ENCODE measurements around the gene CBL.
"Not testable (repeated sequence)": the region's sequence is repeated elsewhere in the genome, so short reads cannot be mapped to it uniquely, and the experiment has no call there.

CBL gene

DNA sequence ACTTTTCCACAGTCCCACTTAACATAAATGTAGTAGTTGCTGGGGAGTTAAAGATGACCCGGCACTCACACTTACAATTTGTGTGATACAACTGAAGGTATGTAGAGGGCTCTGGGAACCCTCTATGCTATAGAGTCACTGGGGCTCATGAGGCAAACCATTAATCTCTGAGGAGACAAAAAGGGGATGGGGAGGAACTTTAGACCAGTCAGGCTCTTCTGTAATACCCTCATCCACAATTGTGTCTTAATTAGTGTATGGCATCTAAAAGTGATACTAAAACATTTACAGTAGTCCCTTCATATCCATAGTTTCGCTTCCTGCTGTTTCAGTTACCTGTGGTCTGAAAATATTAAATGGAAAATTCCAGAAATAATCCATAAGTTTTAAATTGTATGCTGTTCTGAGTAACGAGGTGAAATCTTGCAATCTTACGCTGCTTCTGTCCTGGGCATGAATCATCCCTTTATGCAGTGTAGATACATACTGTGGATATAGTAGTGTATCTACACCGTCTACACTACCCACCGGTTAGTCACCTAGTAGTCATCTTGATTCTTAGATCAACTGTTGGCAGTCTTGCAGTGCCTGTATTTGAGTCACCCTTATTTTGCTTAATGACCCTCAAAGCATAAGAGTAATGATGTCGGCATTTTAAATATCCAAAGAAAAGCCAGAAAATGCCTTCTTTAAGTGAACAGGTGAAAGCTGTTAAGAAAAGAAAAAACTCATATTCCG, 12.2 kb downstream of the CBL start:
- no peak for DNase-seq (ENCODE audit: low spot score)

DNA sequence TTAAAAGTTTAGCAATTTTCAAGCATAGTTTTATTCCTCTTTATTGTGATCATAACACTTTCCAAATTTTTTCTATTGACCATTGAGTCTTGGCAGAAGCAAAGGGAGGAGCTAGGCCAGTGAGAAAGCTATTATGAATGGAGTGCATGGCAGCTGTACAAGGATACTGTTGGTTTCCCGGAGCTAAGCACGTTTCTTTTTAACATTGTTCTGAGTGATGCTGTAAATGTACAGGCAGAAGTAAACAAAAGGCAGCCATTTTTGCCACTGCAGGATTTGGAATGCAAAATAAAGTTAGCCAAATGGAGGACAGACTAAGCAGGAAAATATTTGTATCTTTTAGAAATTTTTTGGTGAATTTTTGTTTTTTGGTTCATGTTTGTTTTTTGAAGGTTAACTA, 16.2 kb downstream of the CBL start:
- DNase-seq (ENCODE audit: low spot score), result no peak

DNA sequence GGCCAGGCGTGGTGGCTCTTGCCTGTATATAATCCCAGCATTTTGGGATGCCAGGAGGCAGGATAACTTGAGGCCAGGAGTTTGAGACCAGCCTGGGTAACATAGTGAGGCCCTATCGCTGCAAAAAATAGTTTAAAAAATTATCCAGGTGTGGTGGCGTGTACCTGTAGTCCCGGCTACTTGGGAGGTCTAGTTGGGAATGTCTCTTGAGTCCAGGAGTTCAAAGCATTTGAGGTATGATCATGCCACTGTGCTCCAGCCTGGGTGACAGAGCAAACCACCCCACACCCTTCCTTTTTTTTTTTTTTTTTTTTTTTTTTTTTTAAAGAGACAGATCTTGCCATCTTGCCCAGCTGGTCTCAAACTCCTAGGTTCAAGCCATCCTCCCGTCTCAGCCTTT, 16.8 kb downstream of the CBL start:
- DNase-seq (ENCODE audit: low spot score), result no peak

DNA sequence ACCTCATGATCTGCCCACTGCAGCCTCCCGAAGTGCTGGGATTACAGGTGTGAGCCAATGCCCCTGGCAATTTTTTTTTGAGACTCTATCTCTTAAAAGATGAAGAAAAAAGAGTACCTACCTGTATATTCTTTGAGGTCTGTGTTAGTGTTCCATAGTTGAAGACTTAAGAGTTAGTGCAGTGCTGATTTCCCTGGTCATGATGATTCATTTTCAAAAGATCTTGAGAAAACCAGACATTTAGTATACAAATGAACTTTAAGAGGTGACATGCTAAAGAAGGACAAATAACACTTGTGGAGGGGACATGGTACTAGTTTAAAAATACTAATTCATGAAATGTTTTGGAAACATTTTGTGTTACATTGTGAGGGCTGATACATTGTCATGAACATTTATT, 17.7 kb downstream of the CBL start:
- DNase-seq (ENCODE audit: low spot score), result no peak

DNA sequence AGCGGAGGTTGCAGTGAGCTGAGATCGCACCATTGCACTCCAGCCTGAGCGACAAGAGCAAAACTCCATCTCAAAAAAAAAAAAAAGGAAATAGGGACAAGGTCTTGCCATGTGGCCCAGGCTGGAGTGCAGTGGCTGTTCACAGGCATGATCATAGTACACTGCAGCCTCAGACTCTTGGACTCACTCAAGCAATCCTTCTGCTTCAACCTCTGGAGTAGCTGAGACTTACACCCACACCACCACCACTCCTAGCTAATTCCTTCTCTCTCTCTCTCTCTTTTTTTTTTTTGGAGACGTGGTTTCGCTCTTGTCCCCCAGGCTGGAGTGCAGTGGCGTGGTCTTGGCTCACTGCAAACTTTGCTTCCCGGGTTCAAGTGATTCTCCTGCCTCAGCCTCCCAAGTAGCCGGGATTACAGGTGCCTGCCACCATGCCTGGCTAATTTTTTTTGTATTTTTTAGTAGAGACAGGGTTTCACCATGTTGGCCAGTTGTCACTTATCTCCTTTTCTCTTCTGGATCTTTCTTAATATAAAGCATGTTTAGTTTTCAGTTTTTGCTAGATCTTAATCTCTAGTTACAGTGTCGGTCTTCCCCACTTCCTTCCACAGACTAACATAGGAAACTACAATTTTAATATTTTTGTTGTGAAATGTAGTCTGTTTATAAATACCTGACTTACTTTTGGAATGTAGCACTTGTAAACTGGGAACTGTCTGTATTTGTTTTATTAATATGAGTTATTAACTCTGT, 22.6 kb downstream of the CBL start:
- DNase-seq (ENCODE audit: low spot score), result not testable (repeated sequence)

DNA sequence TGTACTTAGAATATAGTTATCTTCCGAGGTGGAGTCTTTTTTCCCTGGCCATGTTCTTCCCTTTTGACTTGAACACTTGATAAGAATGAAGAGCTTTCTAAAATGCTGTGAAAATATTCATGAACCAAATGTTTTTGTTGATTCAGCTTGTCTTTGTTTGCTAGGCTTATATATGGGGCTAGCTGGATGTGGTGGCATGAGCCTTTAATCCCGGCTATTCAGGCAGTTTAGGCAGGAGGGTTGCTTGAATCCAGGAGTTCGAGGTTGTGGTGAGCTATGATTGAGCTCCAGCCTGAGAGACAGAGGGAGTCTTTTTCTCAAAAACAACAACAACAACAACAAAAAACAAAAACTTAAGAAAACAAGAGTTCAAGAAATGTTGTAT, 23.1 kb downstream of the CBL start:
- no peak for DNase-seq (ENCODE audit: low spot score)

DNA sequence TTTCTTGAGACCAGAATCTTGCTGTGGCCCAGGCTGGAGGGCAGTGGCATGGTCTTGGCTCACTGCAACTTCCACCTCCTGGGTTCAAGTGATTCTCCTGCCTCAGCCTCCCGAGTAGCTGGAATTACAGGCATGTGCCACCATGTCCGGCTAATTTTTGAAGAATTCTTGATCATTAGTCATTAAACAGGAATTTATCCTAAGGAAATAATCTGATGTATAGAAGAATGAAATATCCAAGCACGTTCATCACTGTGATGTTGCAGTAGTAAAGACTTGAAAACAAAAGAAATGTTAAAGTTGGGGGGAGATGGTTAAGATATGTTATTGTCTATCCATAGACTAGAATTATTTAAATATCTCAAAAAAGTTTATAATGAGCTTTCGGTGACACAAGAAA, 23.6 kb downstream of the CBL start:
- no peak for DNase-seq (ENCODE audit: low spot score)

DNA sequence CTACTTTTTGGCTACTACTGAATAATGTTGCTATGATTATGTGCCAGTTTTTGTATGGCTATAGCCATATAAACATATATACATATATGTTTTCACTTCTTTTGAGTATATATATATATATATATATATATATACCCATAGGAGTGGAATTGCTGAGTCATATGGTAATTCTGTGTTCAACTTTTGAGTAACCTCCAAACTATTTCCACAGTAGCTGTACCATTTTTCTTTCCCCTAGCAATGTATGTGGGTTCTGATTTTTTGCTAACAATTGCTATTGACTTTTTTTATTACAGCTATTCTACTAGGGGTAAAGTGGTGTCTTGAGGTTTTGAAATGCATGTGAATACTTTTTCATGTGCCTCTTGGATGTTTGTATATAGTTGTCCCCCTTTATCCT, 30.4 kb downstream of the CBL start:
- DNase-seq (ENCODE audit: low spot score), result no peak

DNA sequence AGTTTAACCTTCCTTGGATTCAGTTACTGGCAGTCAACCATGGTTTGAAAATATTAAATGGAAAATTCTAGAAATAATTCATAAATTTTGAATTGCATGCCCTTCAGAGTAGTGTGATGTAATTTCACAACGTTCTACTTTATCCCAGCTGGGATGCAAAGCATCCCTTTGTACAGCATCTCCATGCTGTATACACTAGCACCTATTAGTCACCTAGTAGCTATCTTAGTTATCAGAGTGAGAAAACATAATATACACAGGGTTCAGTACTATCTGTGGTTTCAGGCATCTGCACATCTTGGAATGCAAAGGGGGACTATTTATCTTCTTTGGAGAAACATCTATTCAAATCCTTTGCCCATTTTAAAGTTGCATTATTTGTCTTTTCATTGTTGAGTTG, 30.8 kb downstream of the CBL start:
- DNase-seq (ENCODE audit: low spot score), result no peak

DNA sequence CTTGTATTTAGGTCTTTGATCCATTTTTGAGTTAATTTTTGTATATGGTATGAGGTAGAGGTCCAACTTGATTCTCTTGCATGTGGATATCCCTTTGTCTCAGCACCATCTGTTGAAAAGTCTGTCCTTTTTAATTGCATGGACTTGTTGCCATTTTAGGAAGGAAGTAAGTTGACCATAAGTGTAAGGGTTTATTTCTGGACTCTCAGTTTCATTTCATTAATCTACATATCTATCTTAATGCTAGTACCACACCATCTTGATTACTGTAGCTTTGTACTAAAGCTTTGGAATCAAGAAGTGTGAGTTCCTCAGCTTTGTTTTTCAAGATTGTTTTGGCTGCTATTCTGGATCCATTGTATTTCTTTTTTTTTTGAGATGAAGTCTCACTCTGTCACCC, 31.4 kb downstream of the CBL start:
- no peak for DNase-seq (ENCODE audit: low spot score)

DNA sequence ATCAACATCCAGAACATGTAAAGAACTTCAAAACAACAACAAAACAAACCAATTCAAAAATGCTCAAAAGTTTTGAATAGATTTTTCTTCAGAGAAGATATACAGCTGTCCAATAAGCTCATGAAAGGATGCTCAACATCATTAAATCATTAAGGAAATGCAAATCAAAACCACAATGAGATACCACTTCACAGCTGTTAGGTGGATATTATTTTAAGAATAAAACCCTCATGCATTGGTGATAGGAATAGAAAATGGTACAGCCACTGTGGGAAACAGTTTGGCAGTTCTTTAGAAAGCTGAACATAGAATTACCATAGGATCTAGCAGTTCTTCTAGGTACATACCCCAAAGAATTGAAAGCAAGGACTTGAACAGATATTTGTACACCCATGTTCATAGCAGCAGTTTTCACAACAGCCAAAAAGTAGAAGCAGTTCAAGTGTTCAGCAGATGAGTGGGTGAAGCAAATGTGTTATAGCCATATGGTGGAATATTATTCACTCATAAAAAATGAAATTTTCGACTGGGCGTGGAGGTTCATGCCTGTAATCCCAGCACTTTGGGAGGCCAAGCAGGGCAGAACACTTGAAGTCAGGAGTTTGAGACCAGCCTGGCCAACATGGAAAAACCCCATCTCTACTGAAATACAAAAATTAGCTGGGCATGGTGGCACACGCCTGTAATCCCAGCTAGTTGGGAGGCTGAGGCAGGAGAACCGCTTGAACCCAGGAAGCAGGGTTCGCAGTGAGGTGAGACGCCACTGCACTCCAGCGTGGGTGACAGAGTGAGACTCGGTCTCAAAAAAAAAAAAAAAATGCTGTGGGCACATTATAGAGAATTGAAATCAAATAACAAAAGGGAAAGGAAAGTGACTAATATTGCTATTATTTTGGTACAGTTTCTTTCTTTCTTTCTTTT, 42.9 kb downstream of the CBL start:
- no peak for DNase-seq (ENCODE audit: low spot score)

DNA sequence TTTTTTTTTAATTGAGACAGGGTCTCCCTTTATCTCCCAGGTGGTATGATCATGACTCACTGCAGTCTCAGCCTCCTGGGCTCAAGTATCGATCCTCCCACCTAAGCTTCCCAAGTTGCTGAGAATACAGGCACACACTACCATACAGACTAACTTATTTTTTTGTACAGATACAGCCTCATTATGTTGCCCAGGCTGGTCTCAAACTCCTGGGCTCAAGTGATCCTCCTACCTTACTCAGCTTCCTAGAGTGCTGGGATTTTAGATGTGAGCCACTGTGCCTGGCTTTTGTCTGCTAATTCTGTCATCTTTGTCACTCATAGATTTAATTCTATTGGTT, 43.5 kb downstream of the CBL start:
- DNase-seq (ENCODE audit: low spot score), result no peak

DNA sequence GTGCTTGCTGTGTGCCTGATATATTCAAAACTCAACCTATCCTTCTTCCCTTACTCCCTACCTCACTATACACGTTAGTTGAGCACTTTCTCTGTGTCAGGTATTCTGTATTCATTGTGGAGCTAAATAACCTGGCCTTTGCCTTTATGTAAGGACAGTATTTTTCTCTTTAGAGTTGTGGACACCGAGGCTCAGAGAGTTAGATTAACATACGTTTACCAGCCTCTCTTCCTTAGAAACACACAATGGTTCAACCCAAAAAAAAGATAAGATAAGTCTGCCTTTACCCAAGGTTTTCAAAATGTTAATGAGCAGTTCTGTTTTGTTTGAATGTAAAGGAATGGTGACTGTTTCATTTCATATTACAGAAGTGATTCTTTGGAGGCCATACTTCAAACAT, 45.0 kb downstream of the CBL start:
- no peak for DNase-seq (ENCODE audit: low spot score)

DNA sequence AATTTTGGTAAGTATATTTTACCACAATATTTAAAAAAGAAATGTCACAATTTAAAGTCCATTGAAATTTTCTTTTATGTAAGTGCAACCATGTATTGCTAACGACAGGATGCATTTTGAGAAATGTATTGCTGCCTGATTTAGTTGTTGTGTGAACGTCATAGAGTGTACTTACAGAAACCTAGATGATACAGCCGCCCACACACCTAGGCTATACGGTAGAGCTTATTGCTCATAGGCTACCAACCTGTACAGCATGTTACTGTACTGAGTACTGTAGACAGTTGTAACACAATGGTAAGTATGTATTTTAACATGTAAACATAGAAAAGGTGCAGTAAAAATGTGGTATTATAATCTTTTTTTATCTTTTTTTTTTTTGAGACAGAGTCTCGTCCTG, 48.1 kb downstream of the CBL start:
- no peak for DNase-seq (ENCODE audit: low spot score)

DNA sequence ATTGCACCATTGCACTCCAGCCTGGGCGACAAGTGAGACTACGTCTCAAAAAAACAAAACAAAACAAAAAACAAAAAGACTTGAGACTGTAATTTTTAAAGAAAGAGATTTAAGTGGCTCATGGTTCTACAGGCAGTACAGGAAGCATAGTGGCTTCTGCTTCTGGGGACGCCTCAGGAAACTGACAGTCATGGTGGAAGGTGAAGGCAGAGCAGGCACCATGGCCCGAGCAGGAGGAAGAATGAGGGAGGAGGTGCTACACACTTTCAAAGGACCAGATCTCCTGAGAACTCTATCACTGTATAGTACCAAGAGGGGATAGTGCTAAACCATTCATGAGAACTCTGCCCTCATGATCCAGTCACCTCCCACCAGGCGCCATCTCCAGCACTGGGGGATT, 52.0 kb downstream of the CBL start:
- DNase-seq (ENCODE audit: low spot score), result no peak

DNA sequence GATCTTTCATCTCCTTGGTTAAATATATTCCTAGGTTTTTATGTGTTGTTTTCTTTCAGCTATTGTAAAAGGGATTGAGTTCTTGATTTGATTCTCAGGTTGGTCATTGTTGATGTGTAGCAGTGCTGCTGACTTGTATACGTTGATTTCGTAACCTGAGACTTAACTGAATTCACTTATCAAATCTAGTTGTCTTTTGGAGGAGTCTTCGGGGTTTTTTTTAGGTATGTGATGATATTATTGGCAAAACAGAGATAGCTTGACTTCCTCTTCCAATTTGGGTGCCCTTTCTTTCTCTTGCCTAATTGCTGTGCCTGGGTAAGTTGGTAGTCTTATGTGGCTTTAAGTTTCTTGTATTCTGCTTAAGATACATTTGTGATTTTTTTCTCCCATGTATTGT, 52.8 kb downstream of the CBL start:
- DNase-seq (ENCODE audit: low spot score), result no peak

DNA sequence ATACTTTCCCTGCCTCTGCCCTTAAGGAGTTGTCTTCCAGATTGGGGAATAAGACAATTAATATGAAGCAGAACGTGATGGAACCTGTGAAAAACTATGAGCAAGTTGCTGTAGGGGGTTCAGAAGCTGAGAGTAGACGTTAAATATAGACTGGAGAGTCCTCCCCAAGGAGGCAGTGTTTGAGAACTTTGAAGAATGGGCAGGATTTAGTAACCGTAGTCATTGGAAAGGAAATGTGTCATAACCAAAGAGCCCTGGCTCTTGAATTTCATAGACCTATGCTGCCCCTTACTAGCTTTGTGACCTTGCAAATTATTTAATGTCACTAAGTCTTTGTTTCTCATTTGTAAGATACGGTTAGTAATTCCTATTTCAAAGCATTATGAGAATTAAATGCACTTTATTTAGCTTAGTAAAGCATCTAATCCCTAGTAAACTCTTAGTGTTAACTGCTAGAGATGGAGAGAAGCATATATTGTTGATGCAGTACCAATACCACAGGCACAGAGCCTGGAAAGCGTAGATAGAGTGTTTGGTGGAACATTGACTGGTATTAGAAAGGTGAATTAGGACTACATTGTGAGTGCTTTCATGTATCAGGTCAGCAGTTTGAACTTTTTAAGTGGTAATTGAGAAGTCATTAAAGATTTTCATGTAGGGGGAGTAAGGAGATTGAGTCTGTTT, 56.7 kb downstream of the CBL start:
- no peak for DNase-seq (ENCODE audit: low spot score)

DNA sequence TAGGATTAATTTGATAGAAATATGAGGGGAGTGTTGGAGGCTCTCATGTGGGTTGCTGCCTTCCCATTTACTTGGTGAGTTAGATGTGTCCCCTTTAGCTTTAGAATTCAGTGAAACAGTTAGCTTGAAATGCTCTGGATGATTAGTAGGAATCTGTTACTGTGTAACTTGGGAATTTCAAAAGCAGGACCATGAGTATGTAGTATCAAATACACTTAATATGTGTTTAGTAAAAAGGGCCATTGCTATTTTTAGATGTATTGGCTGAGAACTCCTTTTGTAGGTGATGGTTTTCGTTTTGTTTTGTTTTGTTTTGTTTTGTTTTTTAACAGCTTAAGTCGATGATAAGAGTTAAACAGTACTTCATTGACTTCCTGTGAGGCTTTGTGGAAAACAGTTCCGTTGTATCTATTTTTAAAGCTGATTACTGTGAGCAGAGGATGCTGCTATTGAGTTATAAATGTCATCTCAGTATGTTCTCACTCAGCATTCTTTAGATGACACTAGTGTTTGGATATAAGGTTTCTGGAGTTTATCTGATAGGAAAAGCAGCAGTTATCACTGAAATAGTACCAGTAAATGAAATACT, 57.3 kb downstream of the CBL start:
- DNase-seq (ENCODE audit: low spot score), result no peak

DNA sequence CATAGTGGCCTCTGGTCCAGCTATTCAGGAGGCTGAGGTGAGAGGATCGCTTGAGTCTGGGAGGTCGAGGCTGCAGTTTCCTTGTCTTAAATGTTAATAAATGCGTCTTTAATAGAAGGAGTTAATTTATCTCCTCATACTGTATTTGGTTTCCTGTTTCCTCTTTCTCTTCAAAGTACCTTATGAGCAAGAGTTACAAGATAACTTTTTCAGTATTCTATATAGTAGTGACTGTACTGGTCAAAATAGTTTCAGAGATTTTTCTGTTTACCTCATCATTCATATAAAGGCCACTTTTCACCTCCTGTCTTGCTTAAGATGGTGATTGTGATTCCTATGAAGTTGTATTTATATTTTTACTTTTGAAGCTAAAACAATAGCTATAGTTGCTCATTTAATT, 59.9 kb downstream of the CBL start:
- no peak for DNase-seq (ENCODE audit: low spot score)

DNA sequence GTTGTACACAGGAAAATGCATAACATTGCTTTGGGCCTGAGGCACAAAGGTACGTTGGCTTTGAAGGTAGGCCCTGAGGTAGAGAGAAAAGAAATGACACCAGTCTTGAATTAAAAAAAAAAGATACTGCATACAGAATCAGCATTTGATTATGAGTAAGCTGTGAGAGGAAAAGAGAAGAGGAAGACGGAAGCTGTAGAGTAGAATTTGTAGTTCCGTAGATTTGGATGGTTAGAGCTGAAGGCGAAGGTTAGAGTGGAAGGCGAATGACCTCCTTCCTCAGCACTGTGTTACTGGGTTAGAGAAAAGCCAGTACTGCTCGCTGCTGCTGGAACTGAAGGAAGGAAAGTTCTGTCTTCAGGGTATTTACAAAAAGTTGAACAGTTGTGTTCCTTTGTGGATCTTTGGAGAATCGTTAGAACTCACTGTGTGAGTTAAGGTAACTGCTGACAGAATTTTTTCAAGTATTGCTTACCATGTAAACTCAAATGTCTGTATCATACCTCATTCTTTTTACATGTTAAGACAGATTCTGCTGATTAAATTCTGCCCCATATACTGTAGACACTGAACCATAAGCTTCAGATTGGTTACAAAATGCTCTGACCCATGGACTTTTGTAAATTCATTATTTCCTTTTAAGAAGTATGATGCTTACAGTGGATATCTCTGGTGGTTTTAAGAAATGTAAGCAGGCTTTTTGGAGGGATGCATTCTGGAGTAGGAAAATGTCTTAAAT, 60.5 kb downstream of the CBL start:
- no peak for DNase-seq (ENCODE audit: low spot score)

DNA sequence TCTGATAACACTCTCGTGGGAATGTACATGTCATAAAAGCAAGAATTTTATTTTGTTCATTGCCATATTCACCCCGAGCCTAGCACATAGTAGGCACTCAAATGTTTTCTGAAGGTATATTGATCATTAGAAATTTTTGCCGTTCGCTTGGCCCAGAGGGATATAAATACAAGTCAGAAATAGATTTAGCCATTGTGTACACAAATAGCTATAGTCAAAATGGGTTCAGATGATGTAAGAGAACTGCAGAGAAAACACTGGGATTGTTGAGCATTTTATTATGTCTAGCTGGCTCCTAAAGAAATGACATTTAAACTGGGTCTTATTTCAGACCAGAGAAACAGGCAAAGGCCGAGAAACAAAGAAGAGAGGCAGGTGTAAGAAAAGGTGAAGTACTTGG, 61.5 kb downstream of the CBL start:
- no peak for DNase-seq (ENCODE audit: low spot score)

All from HuH-7 (cell line).